GM21717 (cell line): ENCODE data around the gene IL16.
"Not testable (repeated sequence)": the region's sequence is repeated elsewhere in the genome, so short reads cannot be mapped to it uniquely, and the experiment has no call there.

Source experiments
- ATAC-seq: cut with Tn5 transposase; IDR thresholded peaks from one replicate; pipeline ENCODE4 v1.9.1; 2021; ENCODE audit warnings: mild to moderate bottlenecking, moderate library complexity; ENCODE audit not compliant: unreplicated experiment

IL16 gene

GRCh38 chr15:81331600-81331999, 134.9 kb downstream of the IL16 start:
- no peak for ATAC-seq

DNA sequence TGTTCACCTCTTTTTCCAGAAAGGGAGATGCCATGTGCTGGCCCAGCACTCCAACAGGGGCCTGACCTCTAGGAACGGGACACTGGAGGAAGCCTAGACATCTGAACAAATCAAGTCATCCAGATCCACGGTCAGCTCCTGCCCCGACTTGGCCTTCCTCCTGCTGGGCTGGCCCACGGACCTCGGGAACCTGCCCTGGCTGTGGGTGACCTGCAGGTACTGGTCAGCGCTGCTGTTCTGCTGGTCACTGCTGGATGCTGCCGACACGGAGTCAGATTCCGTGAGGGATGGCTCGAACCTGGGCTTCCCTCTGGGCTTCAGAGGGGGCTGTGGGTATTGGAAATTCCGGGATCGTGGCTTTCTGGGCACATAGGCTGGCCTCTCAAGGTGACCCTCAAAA, 135.6 kb downstream of the IL16 start:
- ATAC-seq: no peak

DNA sequence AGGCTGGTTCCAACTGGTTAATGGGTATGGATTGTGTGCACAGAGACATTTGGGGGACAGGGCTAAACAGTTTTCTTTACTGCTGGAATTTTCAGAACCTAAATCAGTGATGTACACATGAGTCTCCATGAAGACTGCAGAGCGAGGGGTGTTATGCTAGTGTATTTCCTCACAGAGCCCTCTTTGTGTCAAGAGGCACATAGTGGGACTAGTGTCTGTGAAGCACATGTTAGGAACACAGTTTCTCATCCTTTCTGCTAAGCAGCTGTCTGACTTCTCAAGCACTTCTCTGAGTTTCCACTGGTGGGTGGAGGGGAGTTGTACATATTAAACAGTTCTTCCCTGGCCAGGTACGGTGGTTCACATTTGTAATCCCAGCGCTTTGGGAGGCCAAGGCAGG, 136.7 kb downstream of the IL16 start:
- no peak for ATAC-seq

- no peak for ATAC-seq
These were observed 138.2 kb downstream of the IL16 start for GRCh38 chr15:81334768-81335435.

GRCh38 chr15:81335631-81336030, 139.0 kb downstream of the IL16 start:
- ATAC-seq: no peak

- no peak for ATAC-seq
These were observed 139.9 kb downstream of the IL16 start for GRCh38 chr15:81336568-81336967.

DNA sequence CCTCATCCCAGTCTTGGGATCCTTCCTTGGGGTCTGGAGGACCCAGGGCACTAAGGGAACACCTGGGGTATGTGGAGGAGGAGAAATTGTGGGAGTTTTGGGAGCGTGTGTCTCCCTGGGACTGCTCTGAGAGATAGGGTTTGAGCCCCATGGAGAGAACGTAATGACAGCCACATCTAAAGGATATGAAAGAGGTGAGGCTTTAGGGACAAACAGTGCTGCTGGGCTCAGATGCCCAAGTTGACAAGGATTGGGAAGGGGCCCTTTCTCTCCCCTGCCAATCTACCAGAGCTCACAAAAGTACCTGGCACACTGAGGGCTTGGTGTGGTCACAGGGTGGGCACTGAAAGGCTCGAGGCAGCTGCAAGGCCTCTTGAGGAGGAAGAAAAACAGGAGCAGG, 140.6 kb downstream of the IL16 start:
- ATAC-seq: no peak

DNA sequence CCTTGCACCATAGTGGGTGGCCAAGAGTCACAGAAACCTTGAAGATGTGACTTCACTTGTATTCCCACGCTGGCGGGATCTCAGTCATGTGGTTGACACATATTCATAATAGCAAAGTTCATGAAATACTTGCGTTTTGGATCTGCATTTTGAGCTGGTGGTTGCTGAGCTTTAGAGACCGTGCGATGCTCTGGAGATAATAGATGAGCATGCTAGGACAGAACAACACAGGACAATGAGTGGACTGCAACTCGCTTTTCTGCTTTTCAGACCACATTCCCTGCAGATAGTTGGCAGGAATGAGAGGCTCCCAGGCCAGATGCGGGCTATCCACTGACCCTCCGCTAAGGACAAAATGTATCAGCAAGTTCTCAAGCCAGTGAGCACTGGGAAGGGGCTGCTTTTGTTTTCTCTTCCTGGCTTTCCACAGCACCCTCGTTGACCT, 141.1 kb downstream of the IL16 start:
- ATAC-seq: no peak

- no peak for ATAC-seq
These were observed 141.7 kb downstream of the IL16 start for GRCh38 chr15:81338170-81339007.

- no peak for ATAC-seq
These were observed 142.6 kb downstream of the IL16 start for GRCh38 chr15:81339321-81339720.

DNA sequence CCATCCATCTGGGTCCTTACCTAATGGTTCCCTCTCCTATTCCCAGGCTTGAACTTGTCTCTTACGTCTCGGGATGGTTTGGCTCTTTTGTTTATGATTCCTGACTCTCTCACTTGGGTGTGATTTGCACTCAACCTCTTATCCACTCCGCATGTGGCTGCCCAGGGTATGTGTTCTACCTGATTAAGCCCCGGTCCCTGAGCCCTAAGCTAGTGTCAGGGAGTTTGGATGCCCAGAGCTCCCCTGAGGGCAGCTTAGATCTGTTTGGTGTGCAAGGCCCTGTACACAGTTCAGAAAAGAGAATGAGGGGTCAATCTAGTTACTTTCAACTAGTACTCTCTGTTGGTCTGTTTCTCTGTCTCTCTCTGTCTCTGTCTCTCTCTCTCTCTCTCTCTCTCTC, 143.2 kb downstream of the IL16 start:
- ATAC-seq: no peak

GRCh38 chr15:81341351-81341750, 144.7 kb downstream of the IL16 start:
- ATAC-seq: no peak

- ATAC-seq: no peak
These were observed 146.7 kb downstream of the IL16 start for GRCh38 chr15:81343371-81343770.

DNA sequence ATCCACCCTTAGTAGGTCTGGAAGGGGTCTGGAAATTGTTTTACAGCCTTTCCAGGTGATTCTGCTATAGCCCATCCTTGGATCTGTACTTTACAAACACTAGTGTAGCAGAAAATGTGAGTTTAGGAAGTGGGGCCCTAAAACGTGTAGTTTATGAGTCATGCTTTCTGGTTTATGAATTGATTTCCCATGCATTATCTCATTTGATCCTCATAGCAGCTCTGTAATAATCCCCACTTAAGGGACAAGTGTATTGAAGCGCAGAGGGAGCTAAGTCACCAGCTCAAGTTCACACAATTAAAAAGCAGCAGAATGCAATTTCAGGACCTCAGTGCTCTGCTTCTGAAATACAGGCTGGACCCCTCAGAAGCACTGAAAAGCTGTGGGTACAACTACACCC, 149.9 kb downstream of the IL16 start:
- no peak for ATAC-seq

- ATAC-seq: no peak
These were observed 151.2 kb downstream of the IL16 start for GRCh38 chr15:81347910-81348309.

GRCh38 chr15:81348691-81349090, 152.0 kb downstream of the IL16 start:
- not testable (repeated sequence) for ATAC-seq

DNA sequence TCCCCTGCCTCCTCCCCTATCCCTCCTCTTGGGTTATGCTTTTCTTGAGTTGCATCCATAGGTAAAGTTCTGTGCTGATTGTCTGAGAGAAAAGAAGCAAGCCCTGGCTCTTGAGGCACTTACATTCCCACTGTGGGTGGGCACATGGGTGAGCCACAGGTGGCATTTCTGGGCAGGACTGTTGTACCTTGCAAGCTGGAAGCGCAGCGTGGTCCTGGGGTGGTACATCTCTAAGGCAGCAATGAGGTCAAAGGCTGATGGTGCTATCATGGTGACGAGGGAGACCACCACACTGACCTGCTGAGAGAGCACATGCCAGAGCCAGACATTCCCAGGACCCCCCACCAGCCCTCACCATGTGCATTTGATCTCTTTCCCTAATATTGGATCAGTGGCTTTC, 152.6 kb downstream of the IL16 start:
- ATAC-seq: no peak

DNA sequence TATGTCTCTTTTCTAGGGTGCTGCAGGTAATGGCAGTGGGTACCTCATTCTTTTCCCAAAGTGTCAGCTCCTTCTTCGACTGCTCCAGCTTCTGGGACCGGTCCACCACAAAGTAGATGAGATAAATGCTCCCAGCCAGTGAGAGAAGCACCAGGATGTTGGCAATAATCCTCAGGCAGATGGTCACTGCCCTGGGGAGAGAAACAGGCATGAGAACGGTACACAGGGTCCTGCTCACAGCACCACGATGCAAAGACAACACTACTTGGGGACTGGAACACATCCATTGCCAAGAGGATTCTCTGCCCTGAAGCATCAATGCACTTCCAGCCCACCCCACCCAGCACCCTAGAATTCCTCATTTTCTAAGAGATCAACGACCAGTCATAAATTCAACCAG, 155.0 kb downstream of the IL16 start:
- ATAC-seq: no peak

GRCh38 chr15:81356252-81356651, 159.6 kb downstream of the IL16 start:
- ATAC-seq: no peak

DNA sequence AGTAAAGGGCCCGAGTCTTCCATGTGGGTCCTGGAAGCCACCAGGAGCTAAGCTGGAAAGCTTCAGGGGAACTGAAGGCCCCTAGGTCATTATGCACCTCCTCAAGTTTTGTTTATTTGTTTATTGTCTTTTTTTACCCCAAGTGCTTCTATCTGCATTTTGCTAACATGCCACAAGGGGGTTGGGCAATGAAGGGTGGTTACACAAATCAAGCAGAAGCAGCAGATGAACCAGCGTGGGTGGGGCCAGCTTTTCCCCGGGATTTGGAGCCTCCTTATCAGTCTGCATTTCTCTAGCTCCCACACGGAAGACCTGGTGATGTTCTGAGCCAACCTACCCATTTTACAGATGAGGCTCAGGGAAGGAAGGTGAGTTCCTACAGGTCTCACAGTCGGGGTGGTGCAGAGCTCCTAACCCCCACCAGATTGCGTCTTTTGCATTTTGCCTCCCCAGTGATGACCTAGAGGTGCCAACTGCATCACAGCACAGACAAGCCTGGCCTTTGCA, 160.6 kb downstream of the IL16 start:
- ATAC-seq: no peak

- ATAC-seq: no peak
These were observed 161.6 kb downstream of the IL16 start for GRCh38 chr15:81358248-81358647.

GRCh38 chr15:81360491-81360890, 163.8 kb downstream of the IL16 start:
- no peak for ATAC-seq
